Uterus (tissue), 4 donors: ENCODE results near the gene RBM47. TPM values are rescaled to one million over a fixed set of nuclear protein-coding genes. Genes with fewer than 3 reads are reported as not detected.

Experiments
- DNase-seq, 2 donors: peaks; one replicate each; pipeline ENCODE4 v3.0.0-alpha.2; 2019 to 2020
- H3K27ac ChIP-seq, 2 donors: fragments of 200-600 bp; sonication (generic); 1 replicate in 1 of 2; 2 replicates in 1 of 2; pipeline ENCODE4 v1.5.1; 2016 to 2018
- H3K27me3 ChIP-seq, 2 donors: fragments of 200-600 bp; sonication (generic); one replicate each; pipeline ENCODE4 v1.5.1; 2018 to 2019; ENCODE audit warnings: control low read depth in 1 of 2
- H3K36me3 ChIP-seq, 2 donors: fragments of 200-600 bp; sonication (generic); one replicate each; pipeline ENCODE4 v1.5.1; 2019; ENCODE audit warnings: control low read depth in 1 of 2
- H3K4me1 ChIP-seq, 2 donors: fragments of 200-600 bp; sonication (generic); one replicate each; pipeline ENCODE4 v1.5.1; 2018 to 2019; ENCODE audit warnings: control low read depth in 1 of 2
- H3K4me3 ChIP-seq, 2 donors: fragments of 200-600 bp; sonication (generic); 1 replicate in 1 of 2; 2 replicates in 1 of 2; pipeline ENCODE4 v1.5.1; 2018 to 2019; ENCODE audit warnings: mild to moderate bottlenecking in 1 of 2
- H3K9me3 ChIP-seq, 2 donors: fragments of 200-600 bp; sonication (generic); one replicate each; pipeline ENCODE4 v1.5.1; 2019; ENCODE audit warnings: control low read depth in 1 of 2
- POLR2A ChIP-seq, 2 donors: fragments of 450-650 bp; IDR thresholded peaks; one replicate each; pipeline ENCODE4 v1.6.1; 2016; ENCODE audit warnings: antibody characterized with exemption in 2 of 2, mild to moderate bottlenecking in 1 of 2, moderate library complexity in 1 of 2
- intact Hi-C: fragments of 100-400 bp; cut with DNase I; formaldehyde crosslinking; loops from one replicate; pipeline ENCODE4 v1.15.1; 2023; ENCODE audit warnings: low total_unique reads
- total RNA-seq, 4 donors: library from RNA; depleted of rRNA in 3 of 4; stranded (reverse); fragments of >200 nt in 3 of 4; gene quantifications; one replicate each; pipeline versions ENCODE4 v1.1.0 to v1.2.4, GENCODE V29; 2014 to 2023
- TF ChIP-seq, protein P1 (sequence below), 4 experiments: fragments of 200-600 bp in 2 of 4; fragments of 450-650 bp in 2 of 4; sonication (generic) in 2 of 4; IDR thresholded peaks; one replicate each; pipeline ENCODE4 v1.5.1; 2016 to 2019; ENCODE audit warnings: antibody characterized with exemption in 4 of 4, mild to moderate bottlenecking in 2 of 4, moderate library complexity in 1 of 4
- donor health status: DM: yes; HTN: yes; CAD: no.

The RBM47 gene
- total RNA-seq, 4 donors from 2014 or later, result 3.8 to 22.3 (median 6.8) TPM

DNA sequence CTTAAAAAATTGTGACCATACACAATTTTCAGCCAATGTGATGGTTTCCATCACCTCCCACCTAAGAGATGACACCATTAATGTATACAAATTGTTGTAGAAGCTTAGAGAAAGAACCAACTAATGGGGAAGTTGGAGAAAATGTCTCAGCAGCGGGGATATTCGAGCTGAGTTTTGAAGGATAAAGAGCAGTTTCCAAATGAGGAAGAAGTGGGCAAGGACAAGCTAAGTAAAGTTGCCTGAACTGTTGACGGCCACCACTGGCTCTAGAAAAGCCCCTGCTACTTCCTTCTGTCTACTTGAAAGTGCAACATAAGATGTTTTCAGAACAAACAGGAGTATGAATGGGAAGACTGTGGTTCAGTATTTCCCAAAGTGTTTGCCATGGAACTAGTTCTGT is 202.5 kb downstream of the RBM47 start:
- no peak overlapping the region for H3K4me3 ChIP-seq
- no peak overlapping the region for H3K27ac ChIP-seq
- no peak for DNase-seq
- H3K9me3 ChIP-seq, result no peaks in the 10 kb centered on the region
- no peaks in the 10 kb centered on the region for H3K4me1 ChIP-seq
- H3K36me3 ChIP-seq, result no peaks in the 10 kb centered on the region
- no peak for TF ChIP-seq POLR2A (IDR thresholded peaks at IDR 0.05)
- TF ChIP-seq, protein P1, sequence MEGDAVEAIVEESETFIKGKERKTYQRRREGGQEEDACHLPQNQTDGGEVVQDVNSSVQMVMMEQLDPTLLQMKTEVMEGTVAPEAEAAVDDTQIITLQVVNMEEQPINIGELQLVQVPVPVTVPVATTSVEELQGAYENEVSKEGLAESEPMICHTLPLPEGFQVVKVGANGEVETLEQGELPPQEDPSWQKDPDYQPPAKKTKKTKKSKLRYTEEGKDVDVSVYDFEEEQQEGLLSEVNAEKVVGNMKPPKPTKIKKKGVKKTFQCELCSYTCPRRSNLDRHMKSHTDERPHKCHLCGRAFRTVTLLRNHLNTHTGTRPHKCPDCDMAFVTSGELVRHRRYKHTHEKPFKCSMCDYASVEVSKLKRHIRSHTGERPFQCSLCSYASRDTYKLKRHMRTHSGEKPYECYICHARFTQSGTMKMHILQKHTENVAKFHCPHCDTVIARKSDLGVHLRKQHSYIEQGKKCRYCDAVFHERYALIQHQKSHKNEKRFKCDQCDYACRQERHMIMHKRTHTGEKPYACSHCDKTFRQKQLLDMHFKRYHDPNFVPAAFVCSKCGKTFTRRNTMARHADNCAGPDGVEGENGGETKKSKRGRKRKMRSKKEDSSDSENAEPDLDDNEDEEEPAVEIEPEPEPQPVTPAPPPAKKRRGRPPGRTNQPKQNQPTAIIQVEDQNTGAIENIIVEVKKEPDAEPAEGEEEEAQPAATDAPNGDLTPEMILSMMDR (IDR thresholded peaks at IDR 0.05), result no peak
- H3K27me3 ChIP-seq, result no peaks in the 10 kb centered on the region
- intact Hi-C loops, result no loop called here

DNA sequence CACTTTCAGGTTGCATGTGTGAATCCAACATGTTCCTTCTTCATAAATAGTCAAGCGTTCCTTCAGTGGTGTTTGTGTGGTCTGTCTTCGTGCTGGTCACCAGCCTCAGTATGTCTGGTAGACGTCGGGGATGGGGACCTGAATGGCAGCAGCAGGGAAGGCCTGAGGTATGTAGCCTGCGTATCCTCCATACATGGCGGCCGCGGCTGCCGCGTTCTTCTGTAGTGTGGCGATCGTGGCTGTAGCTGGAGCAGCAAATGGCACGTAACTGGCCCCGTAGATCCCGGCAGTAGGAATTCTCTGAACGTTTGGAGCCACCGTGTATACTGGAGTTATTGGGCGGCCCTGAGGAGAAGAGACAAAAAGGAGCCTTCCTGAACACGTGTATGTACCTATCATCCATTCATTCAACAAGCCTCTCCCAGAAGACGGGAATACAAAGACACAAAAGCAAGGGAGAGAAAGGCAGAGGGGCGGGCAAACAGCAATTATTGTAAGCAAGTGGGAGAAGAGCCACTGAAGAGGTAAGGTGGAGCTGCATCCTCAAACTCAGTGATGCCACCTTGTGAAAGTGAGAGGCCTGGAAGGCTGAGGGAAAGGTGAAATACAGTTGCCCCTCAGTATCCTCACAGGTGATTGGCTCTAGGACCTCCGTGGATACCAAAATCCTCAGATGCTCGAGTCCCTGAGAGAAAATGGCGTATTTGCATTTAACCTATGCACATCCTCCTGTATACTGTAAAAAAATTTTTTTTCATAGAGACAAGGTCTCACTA is 203.7 kb downstream of the RBM47 start:
- Histone ChIP-seq H3K4me1 (no peaks in the 10 kb centered on the region), H3K4me3 (no peak overlapping the region), H3K36me3 (no peaks in the 10 kb centered on the region), H3K9me3 (no peaks in the 10 kb centered on the region), H3K27ac (no peak overlapping the region), H3K27me3 (no peaks in the 10 kb centered on the region)
- DNase-seq, result no peak
- intact Hi-C loops, result no loop called here
- TF ChIP-seq, protein P1 (IDR thresholded peaks at IDR 0.05), result no peak
- no peak for TF ChIP-seq POLR2A (IDR thresholded peaks at IDR 0.05)

DNA sequence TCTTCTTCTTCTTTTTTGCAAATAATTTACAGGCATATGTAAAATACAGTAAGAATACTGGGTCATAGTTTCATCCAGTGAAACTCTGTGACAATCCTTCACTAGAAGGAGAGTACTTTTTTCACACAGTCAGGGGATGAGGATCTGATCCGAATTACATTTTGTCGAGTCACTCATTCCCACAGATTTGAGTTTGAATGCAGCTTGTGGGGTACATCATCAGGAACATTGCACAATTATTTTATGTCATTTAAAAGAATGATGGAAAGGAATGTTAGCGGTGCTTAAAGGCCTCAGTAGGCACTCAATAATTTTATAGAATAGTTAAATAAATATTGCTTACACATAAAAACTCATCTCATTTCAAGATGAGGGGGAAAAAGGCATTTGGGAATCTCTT is 205.9 kb downstream of the RBM47 start:
- Histone ChIP-seq H3K9me3 (no peaks in the 10 kb centered on the region), H3K36me3 (no peaks in the 10 kb centered on the region), H3K27me3 (no peaks in the 10 kb centered on the region), H3K4me1 (no peaks in the 10 kb centered on the region), H3K27ac (no peak overlapping the region), H3K4me3 (no peak overlapping the region)
- TF ChIP-seq, protein P1 (IDR thresholded peaks at IDR 0.05), result no peak
- TF ChIP-seq POLR2A (IDR thresholded peaks at IDR 0.05), result no peak
- no peak for DNase-seq
- intact Hi-C loops, result no loop called here

DNA sequence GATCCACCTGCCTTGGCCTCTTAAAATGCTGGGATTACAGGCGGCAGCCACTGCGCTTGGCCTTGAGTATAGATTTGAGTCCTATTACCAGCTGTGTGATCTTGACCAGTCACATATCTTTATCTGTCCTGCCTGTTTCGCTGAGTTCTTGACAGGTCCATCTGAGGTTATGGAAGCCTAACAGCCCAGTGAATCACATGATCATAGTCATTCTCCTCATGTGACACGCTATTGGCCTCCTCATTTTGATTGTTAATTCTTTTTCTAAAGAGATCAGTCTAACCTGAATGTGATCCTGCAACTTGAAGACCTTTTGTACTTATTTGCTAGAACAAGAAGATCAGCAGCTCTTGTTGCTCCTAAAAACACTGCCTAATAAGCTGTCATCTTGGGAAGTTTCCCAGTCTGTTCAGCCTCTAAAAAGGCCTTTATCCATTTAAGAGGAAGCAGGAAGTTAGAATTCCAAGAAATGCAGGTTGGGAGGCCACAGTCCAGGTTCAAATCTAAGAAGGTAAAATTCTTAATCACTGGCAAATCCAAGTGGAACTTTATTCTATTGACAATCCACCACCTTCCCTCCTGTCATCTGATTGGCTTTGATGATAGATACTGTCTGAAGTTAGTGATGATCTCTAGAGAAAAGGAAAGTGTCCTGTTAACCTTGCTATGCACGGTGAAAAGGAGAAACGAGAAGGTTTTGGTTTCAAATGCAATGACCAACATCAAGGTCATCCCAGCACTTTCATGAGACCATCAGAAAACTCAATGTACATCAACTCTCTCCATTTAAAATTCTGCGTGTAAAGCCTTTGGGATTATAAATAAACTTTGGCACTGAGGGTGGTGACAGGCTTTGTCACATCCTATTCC is 207.6 kb downstream of the RBM47 start:
- H3K4me3 ChIP-seq, result no peak overlapping the region
- no peaks in the 10 kb centered on the region for H3K36me3 ChIP-seq
- DNase-seq, result no peak
- H3K27ac ChIP-seq, result no peak overlapping the region
- no peaks in the 10 kb centered on the region for H3K9me3 ChIP-seq
- no peaks in the 10 kb centered on the region for H3K4me1 ChIP-seq
- no peak for TF ChIP-seq POLR2A (IDR thresholded peaks at IDR 0.05)
- TF ChIP-seq, protein P1 (IDR thresholded peaks at IDR 0.05), result no peak
- intact Hi-C loops, result no loop called here
- H3K27me3 ChIP-seq, result no peaks in the 10 kb centered on the region
